Brain pericyte (primary cell): ENCODE results near the gene SYNPR.
"Not testable (repeated sequence)": the region's sequence is repeated elsewhere in the genome, so short reads cannot be mapped to it uniquely, and the experiment has no call there.

Experiments used
- DNase-seq: peaks from one replicate; pipeline ENCODE4 v3.0.0-alpha.2; 2012; ENCODE audit warnings: low read depth, low spot score

The SYNPR gene

GRCh38 chr3:63278171-63279004 lies at the start of gene SYNPR:
SYNPR (plus strand) TSS chr3:63278308.
- no peak for DNase-seq

- no peak for DNase-seq
Observed at GRCh38 chr3:63228677-63229076, 49.4 kb upstream of the SYNPR start.

- DNase-seq, result no peak
Observed at GRCh38 chr3:63230146-63230545, 48.0 kb upstream of the SYNPR start.

GRCh38 chr3:63231643-63232042 lies 46.5 kb upstream of the SYNPR start:
- no peak for DNase-seq

- no peak for DNase-seq
Observed at GRCh38 chr3:63232764-63233396, 45.2 kb upstream of the SYNPR start.

GRCh38 chr3:63240381-63240902 lies 37.7 kb upstream of the SYNPR start:
- no peak for DNase-seq

GRCh38 chr3:63242124-63242523 lies 36.0 kb upstream of the SYNPR start:
- no peak for DNase-seq

GRCh38 chr3:63244486-63244885 lies 33.6 kb upstream of the SYNPR start:
- DNase-seq, result no peak

GRCh38 chr3:63245726-63246241 lies 32.3 kb upstream of the SYNPR start:
- no peak for DNase-seq

- DNase-seq, result no peak
Observed at GRCh38 chr3:63248015-63248414, 30.1 kb upstream of the SYNPR start.

GRCh38 chr3:63251499-63251898 lies 26.6 kb upstream of the SYNPR start:
- DNase-seq, result no peak

- not testable (repeated sequence) for DNase-seq
Observed at GRCh38 chr3:63255819-63256218, 22.3 kb upstream of the SYNPR start.

GRCh38 chr3:63264716-63265115 lies 13.4 kb upstream of the SYNPR start:
- no peak for DNase-seq

GRCh38 chr3:63274359-63274758 lies 3.7 kb upstream of the SYNPR start:
- DNase-seq, result no peak

GRCh38 chr3:63279005-63279841 lies 1.1 kb downstream of the SYNPR start:
- DNase-seq, result no peak

GRCh38 chr3:63287610-63288009 lies 9.5 kb downstream of the SYNPR start:
- DNase-seq, result no peak

GRCh38 chr3:63290686-63291085 lies 12.6 kb downstream of the SYNPR start:
- DNase-seq, result no peak

- DNase-seq, result no peak
Observed at GRCh38 chr3:63294332-63294731, 16.2 kb downstream of the SYNPR start.

GRCh38 chr3:63295356-63295755 lies 17.2 kb downstream of the SYNPR start:
- DNase-seq, result no peak

GRCh38 chr3:63295806-63296205 lies 17.7 kb downstream of the SYNPR start:
- no peak for DNase-seq

GRCh38 chr3:63296249-63296648 lies 18.1 kb downstream of the SYNPR start:
- no peak for DNase-seq

- no peak for DNase-seq
Observed at GRCh38 chr3:63303238-63303637, 25.1 kb downstream of the SYNPR start.
